Measurements from ENCODE around the gene STK32B. TPM values are rescaled to one million over a fixed set of nuclear protein-coding genes. Genes with fewer than 3 reads are reported as not detected.

STK32B gene
- total and polyA plus RNA-seq, 9 donors, result 0.35 to 3.0 (median 1.2) TPM

DNA sequence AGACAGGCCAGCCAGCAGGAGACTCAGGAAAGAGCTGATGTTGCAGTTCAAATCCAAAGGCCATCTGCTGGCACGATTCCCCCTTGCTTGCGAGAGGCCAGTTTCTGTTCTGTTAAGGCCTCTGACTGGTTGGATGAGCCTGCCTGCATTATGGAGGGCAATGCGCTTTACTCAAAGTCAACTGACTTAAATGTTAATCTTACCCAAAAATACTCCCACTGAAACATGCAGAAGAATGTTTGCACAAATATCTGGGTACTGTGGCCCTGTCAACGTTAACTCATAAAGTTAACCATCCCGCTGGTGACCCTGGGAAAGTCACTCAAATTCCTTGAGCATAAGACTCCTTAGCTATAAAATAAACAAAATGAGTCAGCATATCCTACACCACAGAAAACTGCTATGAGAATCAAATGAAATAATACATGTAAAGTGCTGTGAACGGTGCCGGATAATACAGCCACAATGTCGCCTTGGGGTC lies 330.7 kb downstream of the STK32B start:
- Histone ChIP-seq H3K9me3 (no peaks in the 10 kb centered on the region), H3K27ac (no peak overlapping the region), H3K36me3 (no peaks in the 10 kb centered on the region), H3K27me3 (no peaks in the 10 kb centered on the region), H3K4me1 (ENCODE audit: insufficient read depth) (no peaks in the 10 kb centered on the region), H3K4me3 (no peak overlapping the region)
- TF ChIP-seq POLR2A (IDR thresholded peaks at IDR 0.05), result no peak
- TF ChIP-seq, protein P1, sequence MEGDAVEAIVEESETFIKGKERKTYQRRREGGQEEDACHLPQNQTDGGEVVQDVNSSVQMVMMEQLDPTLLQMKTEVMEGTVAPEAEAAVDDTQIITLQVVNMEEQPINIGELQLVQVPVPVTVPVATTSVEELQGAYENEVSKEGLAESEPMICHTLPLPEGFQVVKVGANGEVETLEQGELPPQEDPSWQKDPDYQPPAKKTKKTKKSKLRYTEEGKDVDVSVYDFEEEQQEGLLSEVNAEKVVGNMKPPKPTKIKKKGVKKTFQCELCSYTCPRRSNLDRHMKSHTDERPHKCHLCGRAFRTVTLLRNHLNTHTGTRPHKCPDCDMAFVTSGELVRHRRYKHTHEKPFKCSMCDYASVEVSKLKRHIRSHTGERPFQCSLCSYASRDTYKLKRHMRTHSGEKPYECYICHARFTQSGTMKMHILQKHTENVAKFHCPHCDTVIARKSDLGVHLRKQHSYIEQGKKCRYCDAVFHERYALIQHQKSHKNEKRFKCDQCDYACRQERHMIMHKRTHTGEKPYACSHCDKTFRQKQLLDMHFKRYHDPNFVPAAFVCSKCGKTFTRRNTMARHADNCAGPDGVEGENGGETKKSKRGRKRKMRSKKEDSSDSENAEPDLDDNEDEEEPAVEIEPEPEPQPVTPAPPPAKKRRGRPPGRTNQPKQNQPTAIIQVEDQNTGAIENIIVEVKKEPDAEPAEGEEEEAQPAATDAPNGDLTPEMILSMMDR (IDR thresholded peaks at IDR 0.05), result no peak
- no peak for TF ChIP-seq EP300 (IDR thresholded peaks at IDR 0.05)
- intact Hi-C loops (cut with DNase I), result no loop called here
- no peak for DNase-seq
- WGBS, 3 donors, result 61 to 68% (median 65%) methylated on average over 8 of the region's 8 CpGs

DNA sequence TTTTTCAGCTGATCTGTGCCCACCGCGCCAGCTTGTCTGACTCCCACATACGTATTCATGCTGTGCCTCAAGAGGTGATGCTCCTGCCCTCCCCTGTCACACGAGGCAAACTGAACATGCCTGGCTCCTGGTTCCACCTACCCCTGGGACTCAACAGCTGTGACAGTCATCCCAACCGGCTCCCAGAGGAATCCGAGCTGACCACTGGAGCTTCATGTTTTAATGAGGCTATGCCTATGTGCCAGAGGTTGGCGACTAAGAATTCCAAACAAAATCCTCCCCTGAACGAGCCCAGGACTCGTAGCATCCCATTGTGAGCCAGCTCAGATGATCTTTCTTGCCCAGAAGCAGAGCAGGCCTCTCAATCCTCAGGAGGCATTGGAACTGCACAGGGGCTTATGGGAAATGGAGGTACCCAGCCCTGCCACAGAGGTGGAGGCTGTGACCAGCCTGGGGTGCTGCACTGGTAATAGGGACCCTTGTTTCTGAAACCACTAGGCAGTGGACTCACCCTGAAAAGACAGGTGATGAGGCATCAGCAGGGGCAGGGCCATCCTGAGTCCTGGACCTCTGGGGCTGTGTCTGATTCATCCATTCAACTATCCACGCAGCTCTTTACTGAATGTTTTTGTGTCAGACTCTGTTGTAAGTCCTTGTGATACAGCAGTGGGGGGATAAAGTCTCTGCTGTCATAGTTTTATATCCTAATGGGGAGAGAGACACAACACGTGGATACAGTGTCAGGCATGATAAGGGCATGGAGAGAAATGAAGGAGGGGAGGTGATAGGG lies 332.1 kb downstream of the STK32B start:
- DNase-seq, result no peak
- H3K36me3 ChIP-seq, result no peaks in the 10 kb centered on the region
- 72 to 75% (median 73%) methylated on average over 11 of the region's 11 CpGs for WGBS, 3 donors
- no peaks in the 10 kb centered on the region for H3K9me3 ChIP-seq
- intact Hi-C loops (cut with DNase I), result no loop called here
- no peaks in the 10 kb centered on the region for H3K4me1 ChIP-seq (ENCODE audit: insufficient read depth)
- TF ChIP-seq, protein P1 (IDR thresholded peaks at IDR 0.05), result no peak
- TF ChIP-seq POLR2A (IDR thresholded peaks at IDR 0.05), result no peak
- no peak for TF ChIP-seq EP300 (IDR thresholded peaks at IDR 0.05)
- no peaks in the 10 kb centered on the region for H3K27me3 ChIP-seq
- H3K27ac ChIP-seq, result no peak overlapping the region
- H3K4me3 ChIP-seq, result no peak overlapping the region

DNA sequence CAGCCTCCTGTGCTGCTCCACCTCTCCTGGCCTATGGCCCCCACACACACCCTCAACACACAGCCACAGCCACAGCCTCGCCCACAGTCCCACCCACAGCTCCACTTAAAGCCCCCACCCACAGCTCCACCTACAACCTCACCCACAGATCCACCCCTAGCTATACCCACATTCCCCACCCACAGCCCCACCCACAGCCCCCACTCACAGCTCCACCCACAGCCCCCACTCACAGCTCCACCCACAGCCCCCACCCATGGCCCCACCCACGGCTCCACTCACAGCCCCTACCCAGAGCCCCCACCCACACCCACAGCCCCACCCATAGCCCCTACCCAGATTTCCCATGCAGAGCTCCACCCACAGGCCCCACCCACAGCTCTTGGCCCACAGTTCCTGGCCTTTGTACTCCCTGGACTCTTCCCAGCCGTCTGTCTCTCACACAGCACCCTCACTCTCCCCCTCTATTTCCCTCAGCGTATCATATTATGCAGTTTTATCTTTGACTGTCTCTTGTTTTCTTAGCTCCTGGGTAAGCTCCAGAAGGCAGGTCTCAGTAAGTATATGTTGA lies 334.5 kb downstream of the STK32B start:
- no peak overlapping the region for H3K4me3 ChIP-seq
- H3K4me1 ChIP-seq (ENCODE audit: insufficient read depth), result no peaks in the 10 kb centered on the region
- TF ChIP-seq EP300 (IDR thresholded peaks at IDR 0.05) (no peak), POLR2A (IDR thresholded peaks at IDR 0.05) (no peak)
- TF ChIP-seq, protein P1 (IDR thresholded peaks at IDR 0.05), result no peak
- H3K27me3 ChIP-seq, result no peaks in the 10 kb centered on the region
- H3K9me3 ChIP-seq, result no peaks in the 10 kb centered on the region
- DNase-seq, result no peak
- H3K27ac ChIP-seq, result no peak overlapping the region
- no peaks in the 10 kb centered on the region for H3K36me3 ChIP-seq
- 31 to 35% (median 34%) methylated on average over 4 of the region's 4 CpGs for WGBS, 3 donors
- intact Hi-C loops (cut with DNase I), result no loop called here

DNA sequence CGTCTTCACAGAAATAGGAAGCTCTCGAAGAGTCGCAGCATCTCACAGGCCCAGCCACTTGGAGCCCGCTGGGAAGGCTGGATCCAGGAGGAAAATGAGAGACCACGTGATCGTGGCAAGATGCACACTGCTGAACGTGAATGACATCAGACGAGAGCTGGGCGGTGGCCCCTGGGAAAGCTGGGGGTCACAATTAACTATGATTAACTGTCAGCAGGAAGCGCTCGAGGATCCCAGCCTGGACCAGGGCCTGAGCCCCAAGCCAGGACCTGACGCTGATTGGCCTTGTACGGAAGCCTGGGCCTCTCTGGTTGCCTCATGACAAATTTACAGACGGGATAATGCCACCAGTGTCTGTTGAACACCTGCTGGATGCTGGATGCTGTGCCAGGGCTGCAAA lies 335.6 kb downstream of the STK32B start:
- no peaks in the 10 kb centered on the region for H3K36me3 ChIP-seq
- intact Hi-C loops (cut with DNase I), result no loop called here
- WGBS, 3 donors, result 91 to 94% (median 94%) methylated on average over 14 of the region's 14 CpGs

More for the DNA sequence above, 335.6 kb downstream of the STK32B start:
- TF ChIP-seq, protein P1 (IDR thresholded peaks at IDR 0.05), result no peak
- TF ChIP-seq POLR2A (IDR thresholded peaks at IDR 0.05), result no peak
- no peak for TF ChIP-seq EP300 (IDR thresholded peaks at IDR 0.05)
- no peaks in the 10 kb centered on the region for H3K9me3 ChIP-seq
- no peak overlapping the region for H3K27ac ChIP-seq
- no peaks in the 10 kb centered on the region for H3K27me3 ChIP-seq
- H3K4me1 ChIP-seq (ENCODE audit: insufficient read depth), result no peaks in the 10 kb centered on the region
- H3K4me3 ChIP-seq, result no peak overlapping the region
- DNase-seq, result no peak
